Retinal pigment epithelial cell (primary cell): ENCODE data around the gene CEP295NL.
"Not testable (repeated sequence)": the region's sequence is repeated elsewhere in the genome, so short reads cannot be mapped to it uniquely, and the experiment has no call there.

Experiments
- DNase-seq: peaks from one replicate; pipeline ENCODE4 v3.0.0-alpha.2; 2010; ENCODE audit warnings: low read depth
- H3K4me3 ChIP-seq: 2 replicates; pipeline ENCODE4 v1.5.1; 2011; ENCODE audit warnings: mild to moderate bottlenecking, low read length, control low read depth, moderate library complexity
- TF ChIP-seq, protein P1 (sequence below): conservative IDR thresholded peaks from 2 replicates; pipeline ENCODE4 v1.5.1; 2011; ENCODE audit warnings: low read depth, low read length, control low read depth, inconsistent platforms

CEP295NL gene

GRCh38 chr17:78946131-78946530 lies 43.1 kb upstream of the CEP295NL start:
- TF ChIP-seq, protein P1, sequence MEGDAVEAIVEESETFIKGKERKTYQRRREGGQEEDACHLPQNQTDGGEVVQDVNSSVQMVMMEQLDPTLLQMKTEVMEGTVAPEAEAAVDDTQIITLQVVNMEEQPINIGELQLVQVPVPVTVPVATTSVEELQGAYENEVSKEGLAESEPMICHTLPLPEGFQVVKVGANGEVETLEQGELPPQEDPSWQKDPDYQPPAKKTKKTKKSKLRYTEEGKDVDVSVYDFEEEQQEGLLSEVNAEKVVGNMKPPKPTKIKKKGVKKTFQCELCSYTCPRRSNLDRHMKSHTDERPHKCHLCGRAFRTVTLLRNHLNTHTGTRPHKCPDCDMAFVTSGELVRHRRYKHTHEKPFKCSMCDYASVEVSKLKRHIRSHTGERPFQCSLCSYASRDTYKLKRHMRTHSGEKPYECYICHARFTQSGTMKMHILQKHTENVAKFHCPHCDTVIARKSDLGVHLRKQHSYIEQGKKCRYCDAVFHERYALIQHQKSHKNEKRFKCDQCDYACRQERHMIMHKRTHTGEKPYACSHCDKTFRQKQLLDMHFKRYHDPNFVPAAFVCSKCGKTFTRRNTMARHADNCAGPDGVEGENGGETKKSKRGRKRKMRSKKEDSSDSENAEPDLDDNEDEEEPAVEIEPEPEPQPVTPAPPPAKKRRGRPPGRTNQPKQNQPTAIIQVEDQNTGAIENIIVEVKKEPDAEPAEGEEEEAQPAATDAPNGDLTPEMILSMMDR = no peak
- no peak for DNase-seq
- H3K4me3 ChIP-seq = no peak overlapping the region

DNA sequence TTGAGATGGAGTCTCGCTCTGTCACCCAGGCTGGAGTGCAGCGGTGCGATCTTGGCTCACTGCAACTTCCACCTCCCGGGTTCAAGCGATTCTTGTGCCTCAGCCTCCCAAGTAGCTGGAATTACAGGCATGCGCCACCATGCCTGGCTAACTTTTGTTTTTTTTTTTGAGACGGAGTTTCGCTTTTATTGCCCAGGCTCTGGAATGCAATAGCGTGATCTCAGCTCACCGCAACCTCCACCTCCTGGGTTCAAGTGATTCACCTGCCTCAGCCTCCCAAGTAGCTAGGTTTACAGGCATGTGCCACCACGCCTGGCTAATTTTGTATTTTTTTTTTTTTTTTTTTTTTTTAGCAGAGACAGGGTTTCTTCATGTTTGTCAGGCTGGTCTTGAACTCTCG lies 42.5 kb upstream of the CEP295NL start:
- DNase-seq = not testable (repeated sequence)

DNA sequence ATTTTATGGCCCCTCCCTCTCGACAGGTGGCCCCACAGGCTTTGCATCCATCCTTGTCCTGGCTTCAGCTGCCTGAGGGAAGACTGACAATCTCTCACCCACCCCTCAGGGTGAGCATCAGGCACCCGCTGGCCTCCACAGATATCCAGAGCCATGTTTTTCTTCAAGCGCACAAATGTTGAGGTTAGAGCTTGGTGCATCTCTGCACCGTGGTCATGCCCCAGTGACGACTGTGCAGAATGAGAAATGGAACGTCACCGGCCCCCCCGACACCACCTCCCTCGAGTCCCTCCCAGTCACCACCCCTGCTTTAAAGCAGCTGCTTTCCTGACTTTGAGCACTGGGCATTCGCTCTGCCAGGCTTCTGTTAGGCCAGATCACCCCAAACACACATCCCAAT lies 42.0 kb upstream of the CEP295NL start:
- TF ChIP-seq, protein P1 = no peak
- no peak overlapping the region for H3K4me3 ChIP-seq
- DNase-seq = no peak

More for the DNA sequence above, 42.5 kb upstream of the CEP295NL start:
- H3K4me3 ChIP-seq = not testable (repeated sequence)

DNA sequence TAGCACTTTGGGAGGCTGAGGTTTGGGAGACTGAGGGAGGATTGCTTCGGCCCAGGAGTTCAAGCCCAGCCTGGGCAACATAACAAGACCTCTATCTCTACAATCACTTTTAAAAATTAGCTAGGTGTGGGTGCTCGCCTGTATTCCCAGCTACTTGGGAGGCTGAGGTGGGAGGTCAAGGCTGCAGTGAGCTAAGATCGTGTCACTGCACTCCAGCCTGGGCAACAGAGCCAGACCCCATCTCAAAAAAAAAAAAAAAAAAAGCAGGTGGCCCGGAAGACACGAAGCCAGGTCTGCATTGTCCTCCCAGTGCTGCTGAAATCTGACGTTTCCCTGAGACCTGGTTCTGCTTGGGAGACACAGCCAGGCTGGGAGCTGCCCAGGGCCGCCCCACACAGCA lies 41.0 kb upstream of the CEP295NL start:
- no peak for DNase-seq
- no peak overlapping the region for H3K4me3 ChIP-seq
- TF ChIP-seq, protein P1 = no peak

DNA sequence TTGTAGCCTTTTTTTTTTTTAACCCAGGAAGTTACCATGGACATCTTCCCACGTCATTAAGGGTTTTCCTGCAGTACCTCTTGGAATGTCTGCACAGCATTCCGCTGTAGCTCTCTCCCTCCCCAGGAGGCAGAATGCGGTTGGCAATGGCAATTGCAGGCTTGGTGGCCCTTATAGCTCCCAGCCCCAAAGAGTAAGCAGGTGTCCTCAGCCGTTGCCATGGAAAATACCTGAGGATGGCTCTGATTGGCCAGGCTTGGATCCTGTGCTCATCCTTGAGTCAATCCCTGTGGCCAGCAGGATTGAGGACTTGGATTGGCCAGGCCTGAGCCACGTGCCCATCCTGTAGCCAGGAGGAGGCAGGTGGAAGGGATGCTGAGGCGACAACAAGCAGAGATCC lies 37.7 kb upstream of the CEP295NL start:
- TF ChIP-seq, protein P1 = no peak

DNA sequence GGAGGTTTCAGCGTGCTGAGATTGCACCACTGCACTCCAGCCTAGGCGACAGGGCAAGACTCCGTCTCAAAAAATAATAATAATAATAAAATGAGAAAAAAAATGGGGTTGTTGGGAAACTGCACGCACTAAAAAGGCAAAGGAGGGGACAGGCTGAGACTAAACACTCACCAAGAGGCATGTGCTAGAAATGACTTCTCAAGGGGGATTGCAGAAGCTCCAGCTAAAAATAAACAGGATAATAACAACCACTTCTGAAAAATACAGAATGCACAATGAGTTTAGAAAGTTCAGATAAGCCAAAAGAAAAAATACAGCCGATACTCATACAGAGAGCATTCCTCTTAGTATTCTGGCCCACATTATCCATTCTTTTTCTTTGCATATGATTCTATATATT lies 37.3 kb upstream of the CEP295NL start:
- TF ChIP-seq, protein P1 = no peak
- no peak overlapping the region for H3K4me3 ChIP-seq
- no peak for DNase-seq

More for the DNA sequence above, 37.7 kb upstream of the CEP295NL start:
- no peak for DNase-seq
- no peak overlapping the region for H3K4me3 ChIP-seq

DNA sequence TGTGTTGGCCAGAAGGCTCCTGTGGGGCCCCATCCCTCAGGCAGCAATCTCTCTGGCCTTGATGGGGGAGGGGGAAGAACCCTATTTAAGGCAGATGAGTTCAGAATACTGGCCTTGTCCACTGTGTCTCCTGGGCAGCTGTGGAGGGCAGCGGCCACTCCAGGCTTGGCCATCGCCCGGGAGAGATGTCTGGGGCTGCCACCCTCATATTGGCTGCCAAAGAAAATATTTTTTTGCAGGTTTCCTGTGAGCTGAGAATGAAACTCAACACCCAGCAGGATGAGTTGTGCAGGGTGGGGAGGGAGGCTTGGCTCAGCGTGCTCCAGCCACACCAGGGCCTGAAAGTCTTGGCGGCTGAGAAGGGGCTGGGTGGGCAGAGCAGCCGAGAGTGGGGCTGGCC lies 36.6 kb upstream of the CEP295NL start:
- TF ChIP-seq, protein P1 = no peak
- DNase-seq = no peak
- H3K4me3 ChIP-seq = no peak overlapping the region

DNA sequence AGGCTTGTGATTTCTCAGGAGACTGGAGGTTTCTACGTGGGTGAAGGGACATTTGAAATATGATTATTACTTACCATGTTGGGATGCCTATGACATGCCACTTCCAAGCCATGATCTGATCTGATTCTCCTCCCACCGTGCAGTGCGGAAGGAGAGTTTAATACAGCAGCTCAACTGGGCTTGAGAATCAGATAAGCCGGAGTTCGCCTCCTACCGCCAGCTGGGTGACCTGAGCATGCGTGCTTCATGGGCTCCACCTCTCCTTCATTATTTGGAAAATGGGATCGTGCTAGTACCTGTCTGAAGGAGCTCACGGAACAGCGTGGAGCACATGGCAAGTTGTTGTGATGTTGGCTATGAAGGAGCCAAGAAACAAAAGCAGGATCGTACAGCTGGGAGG lies 34.6 kb upstream of the CEP295NL start:
- no peak overlapping the region for H3K4me3 ChIP-seq
- DNase-seq = no peak
- TF ChIP-seq, protein P1 = no peak
